Transverse colon (tissue), 4 donors: Measurements from ENCODE around the gene SYT1.

ENCODE experiments used
- POLR2AphosphoS5 ChIP-seq, 3 donors: sonication (generic); formaldehyde crosslinking; IDR thresholded peaks; one replicate each; pipeline ENCODE4 v1.6.1; 2016; ENCODE audit warnings: antibody characterized with exemption in 3 of 3
- TF ChIP-seq, protein P1 (sequence below), 5 experiments: fragments of 200-600 bp in 3 of 5; fragments of 450-650 bp in 2 of 5; sonication (generic) in 3 of 5; IDR thresholded peaks; 1 replicate in 2 of 5; 2 replicates in 3 of 5; pipeline ENCODE4 v1.5.1; 2016 to 2017; ENCODE audit warnings: antibody characterized with exemption in 5 of 5, inconsistent platforms in 3 of 5, mild to moderate bottlenecking in 2 of 5, moderate library complexity in 1 of 5

DNA sequence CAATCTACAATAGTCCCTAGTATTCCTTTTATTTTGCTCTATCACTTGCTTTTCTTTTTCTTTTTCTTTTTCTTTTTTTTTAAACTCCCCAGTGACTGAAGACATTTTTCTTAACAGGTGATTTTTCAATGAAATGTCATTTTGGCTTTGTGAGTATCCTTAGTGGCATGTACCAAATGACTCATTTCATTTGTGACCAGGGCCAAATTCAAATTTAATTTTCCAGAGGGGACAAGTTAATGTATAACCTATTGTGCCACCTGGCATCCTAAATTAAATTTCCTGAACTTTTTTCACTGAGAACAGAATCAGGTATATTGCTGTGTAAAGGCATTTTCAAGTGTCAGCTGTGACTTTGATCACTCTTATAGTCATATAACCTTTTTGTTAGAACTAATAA is 39.7 kb upstream of the SYT1 start:
- TF ChIP-seq, protein P1, sequence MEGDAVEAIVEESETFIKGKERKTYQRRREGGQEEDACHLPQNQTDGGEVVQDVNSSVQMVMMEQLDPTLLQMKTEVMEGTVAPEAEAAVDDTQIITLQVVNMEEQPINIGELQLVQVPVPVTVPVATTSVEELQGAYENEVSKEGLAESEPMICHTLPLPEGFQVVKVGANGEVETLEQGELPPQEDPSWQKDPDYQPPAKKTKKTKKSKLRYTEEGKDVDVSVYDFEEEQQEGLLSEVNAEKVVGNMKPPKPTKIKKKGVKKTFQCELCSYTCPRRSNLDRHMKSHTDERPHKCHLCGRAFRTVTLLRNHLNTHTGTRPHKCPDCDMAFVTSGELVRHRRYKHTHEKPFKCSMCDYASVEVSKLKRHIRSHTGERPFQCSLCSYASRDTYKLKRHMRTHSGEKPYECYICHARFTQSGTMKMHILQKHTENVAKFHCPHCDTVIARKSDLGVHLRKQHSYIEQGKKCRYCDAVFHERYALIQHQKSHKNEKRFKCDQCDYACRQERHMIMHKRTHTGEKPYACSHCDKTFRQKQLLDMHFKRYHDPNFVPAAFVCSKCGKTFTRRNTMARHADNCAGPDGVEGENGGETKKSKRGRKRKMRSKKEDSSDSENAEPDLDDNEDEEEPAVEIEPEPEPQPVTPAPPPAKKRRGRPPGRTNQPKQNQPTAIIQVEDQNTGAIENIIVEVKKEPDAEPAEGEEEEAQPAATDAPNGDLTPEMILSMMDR (IDR thresholded peaks at IDR 0.05): no peak
- no peak for TF ChIP-seq POLR2AphosphoS5 (IDR thresholded peaks at IDR 0.05)
